GM12873 (cell line): ENCODE measurements around the gene COL4A1.

ENCODE experiments used
- TF ChIP-seq, protein P1 (sequence below): IDR thresholded peaks from 2 replicates; pipeline ENCODE4 v1.5.1; 2012; ENCODE audit warnings: low read depth, mild to moderate bottlenecking, moderate library complexity, low read length, control low read depth; ENCODE audit not compliant: insufficient read depth; ENCODE audit errors: missing control alignments

COL4A1 gene

DNA sequence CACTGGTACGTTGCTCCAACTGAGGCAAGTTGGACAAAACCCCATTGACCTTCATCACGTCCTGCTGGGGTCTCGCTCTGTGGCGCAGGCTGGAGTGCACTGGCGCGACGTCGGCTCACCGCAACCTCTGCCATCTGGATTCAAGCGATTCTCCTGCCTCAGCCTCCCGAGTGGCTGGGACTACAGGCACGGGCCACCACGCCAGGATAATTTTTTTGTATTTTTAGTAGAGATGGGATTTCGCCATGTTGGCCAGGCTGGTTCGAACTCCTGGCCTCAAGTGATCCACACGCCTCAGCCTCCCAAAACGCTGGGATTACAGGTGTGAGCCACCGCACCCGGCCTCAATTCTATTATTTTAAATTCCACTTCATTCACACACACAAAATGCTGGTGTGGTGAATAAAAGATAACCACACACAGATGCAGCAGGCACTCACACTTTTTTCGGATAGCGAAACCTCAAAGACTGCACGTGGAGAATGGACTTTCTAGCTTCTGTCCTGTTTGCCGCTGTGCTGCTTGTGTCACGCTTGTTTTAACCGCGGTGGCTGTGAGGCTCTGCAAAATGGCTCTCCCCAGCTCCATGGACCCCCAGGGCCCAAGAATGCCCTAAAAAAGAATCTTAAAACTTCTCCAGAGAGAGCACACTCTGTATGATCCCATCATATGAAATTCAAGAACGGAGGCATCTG lies 58.4 kb downstream of the COL4A1 start:
- TF ChIP-seq, protein P1, sequence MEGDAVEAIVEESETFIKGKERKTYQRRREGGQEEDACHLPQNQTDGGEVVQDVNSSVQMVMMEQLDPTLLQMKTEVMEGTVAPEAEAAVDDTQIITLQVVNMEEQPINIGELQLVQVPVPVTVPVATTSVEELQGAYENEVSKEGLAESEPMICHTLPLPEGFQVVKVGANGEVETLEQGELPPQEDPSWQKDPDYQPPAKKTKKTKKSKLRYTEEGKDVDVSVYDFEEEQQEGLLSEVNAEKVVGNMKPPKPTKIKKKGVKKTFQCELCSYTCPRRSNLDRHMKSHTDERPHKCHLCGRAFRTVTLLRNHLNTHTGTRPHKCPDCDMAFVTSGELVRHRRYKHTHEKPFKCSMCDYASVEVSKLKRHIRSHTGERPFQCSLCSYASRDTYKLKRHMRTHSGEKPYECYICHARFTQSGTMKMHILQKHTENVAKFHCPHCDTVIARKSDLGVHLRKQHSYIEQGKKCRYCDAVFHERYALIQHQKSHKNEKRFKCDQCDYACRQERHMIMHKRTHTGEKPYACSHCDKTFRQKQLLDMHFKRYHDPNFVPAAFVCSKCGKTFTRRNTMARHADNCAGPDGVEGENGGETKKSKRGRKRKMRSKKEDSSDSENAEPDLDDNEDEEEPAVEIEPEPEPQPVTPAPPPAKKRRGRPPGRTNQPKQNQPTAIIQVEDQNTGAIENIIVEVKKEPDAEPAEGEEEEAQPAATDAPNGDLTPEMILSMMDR: no peak

DNA sequence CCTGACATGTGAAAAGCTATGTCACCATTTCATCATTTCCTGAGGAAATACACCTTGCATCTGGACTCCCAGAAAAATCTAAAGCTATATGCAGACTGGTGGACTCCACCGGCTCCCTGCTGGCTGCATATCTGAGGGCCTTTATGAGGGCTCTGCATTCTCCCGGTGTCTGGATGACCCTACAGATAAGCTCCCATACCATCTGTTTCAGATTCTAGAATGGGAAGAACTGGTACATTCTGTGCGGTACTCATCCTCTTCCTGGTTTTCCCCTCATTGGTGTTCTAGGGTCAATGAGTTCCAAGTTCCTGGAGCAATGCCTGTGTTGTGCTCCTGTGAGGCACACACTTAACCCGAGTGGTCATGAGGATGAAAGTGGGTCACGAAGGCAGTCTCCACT lies 60.4 kb downstream of the COL4A1 start:
- TF ChIP-seq, protein P1: no peak

DNA sequence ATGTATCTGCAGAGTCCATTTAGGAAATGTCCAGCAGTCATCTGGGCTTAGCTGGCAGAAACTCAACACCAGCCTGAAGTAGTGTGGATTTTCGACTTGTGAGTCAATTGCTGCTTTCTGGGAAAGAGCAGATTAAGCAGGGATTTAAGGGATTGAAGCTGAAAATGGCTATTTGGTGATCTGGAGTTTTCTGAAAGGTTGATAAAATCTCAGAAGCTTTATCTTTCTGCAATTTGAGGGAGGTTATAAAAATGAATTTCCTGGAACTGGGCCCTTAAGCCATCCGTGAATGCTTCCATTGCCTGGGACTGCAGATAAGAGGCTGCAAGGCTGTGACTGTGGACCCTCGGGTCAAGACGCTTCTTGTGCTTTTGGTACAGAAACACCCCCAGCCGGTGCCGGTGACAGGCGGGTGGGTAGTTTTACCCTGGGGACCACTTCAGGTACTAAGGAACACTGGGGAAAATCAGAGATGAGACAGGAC lies 61.5 kb downstream of the COL4A1 start:
- TF ChIP-seq, protein P1: no peak

DNA sequence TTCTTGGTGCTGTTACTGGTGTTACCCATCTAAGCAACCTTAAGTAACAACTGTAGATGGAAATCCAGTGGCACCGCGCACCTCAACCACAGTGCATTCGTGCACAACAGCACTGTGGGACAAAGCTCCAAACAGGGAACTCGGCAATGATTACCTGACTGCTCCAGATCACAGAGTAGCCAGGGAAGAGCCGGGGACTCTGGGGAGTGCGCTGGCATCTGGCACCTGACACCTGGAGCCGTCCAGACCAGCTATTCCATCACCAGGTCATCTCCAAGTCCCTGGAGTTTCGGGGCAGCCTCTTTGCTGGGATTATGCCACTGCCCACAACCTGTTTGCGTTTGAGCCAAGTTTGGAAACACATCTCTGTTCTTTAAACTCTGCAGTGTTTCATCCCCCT lies 62.0 kb downstream of the COL4A1 start:
- TF ChIP-seq, protein P1: no peak

DNA sequence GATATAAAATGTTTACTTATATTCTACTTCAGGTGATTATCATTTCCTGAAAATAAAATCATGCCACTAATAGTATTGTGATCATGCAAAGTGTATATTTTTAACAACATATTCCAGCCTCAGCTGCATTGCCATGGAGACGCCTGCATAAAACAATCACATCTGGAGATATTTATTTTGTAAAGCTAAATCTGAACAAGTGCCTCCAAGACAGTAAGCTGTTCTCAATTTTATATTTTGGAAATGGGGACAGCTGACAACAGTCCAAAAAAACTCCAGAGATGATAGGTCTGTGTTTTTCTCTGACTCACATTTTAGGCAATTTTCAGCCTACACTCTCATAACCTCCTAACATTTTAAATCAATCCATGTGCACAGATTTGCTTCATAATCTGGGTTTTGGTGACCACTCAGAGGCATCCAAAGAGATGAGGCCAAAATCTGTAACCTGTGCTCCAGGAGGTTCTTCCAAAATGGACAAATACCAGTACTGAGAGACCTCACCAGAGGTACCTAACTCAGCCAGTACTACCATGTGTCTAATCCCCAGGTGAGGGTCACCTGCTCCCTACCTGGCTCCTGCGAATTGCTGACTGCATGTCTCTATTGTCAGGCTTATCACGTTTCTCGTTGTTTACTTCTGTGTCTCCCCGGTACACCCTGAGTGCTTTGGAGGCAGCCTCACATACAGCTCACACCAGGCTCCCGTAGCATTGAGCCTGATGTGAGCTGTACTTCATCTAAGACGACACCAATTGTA lies 62.7 kb downstream of the COL4A1 start:
- TF ChIP-seq, protein P1: no peak

DNA sequence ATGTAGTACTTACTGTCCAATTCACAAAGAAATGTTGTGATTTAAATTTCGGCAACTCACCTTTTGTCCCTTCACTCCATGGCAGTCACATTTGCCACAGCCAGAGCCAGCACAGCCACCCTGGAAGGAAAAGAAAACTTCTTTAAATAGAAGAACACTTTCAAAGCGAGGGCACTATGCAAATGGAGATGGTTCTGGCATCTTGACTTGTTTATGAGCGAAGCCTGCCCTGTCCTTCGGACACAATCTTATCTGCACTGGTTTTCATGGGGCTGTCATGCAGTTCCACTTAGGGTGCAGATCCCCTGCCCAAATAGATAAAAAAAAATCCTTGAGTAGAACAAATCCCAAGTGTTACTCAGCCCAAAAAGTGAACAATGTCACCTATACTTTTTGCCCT lies 64.3 kb downstream of the COL4A1 start:
- TF ChIP-seq, protein P1: no peak

DNA sequence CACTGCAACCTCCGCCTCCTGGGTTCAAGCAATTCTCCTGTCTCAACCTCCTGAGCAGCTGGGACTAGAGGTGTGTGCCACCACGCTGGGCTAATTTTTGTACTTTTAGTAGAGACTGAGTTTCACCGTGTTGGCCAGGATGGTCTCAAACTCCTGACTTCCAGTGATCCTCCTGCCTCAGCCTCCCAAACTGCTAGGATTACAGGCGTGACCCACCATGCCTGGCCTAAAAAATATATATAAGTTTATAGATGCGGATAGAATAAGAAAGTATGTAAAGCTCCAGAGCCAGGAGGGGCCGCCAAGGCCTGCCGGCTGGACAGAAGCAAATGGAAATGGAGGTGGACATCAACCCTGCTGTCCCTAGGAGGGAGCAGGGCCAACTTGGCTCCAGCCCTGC lies 66.0 kb downstream of the COL4A1 start:
- TF ChIP-seq, protein P1: no peak
